GM19239 (cell line): ENCODE data around the gene BRAF.
A peak's percentile ranks its signal among the peaks of the same experiment; 100 is the strongest.
"Not testable (repeated sequence)": the region's sequence is repeated elsewhere in the genome, so short reads cannot be mapped to it uniquely, and the experiment has no call there.

Experiments
- DNase-seq: peaks from one replicate; pipeline ENCODE4 v3.0.0; 2011; ENCODE audit warnings: low spot score; ENCODE audit not compliant: insufficient read length
- FAIRE-seq: peaks from 2 replicates; lab custom pipeline; 2011; peaks lifted over from hg19 to GRCh38; lab: Jason Lieb, UNC

The BRAF gene

DNA sequence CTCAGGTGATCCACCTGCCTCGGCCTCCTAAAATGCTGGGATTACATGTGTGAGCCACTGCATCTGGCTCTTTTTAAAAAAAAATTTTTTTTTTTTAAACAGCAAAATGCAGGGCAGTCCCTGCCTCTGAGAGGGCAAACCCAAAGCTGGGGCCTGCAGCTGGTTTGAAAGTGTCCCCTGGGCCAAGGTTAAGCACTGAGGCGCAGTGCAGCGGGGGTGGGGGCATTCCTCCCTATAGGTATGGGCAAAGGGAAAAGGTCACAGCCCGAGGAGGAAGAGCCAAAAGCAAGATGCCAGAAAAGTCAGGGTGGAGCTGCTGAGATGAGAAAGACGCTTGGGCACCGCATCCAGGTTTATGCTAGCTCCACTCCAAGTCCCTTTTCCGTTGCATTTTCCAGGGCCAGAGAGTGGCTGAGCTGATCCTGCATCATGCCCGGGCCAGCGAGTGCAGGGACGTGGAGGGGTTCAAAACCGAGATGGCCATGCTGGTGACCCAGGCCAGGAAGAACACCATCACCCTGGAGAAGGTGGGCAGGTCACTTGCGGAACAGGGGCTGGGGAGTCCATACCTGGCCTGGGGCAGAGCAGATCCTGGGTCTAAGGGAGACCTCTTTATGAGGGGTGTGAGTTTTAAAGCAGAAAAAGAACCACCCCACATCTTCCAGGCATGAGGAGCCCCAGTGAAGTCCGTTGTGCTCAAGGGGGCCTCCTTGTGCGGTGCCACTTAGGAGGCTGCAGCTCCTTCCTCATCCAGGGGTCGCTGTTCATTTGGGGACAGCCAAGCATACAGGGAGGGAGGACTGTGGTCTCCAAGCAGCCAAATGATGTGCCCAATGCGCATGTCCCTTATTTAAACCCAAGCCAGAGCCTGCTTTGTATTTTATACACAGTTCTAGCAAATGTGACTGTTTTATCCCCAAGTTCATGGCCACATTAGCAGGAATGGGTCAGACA, 235.3 kb downstream of the BRAF start:
- FAIRE-seq = no peak

GRCh38 chr7:140688341-140688740, 236.4 kb downstream of the BRAF start:
- DNase-seq (no peak), FAIRE-seq (no peak)

More for the DNA sequence above, 235.3 kb downstream of the BRAF start:
- DNase-seq = no peak

DNA sequence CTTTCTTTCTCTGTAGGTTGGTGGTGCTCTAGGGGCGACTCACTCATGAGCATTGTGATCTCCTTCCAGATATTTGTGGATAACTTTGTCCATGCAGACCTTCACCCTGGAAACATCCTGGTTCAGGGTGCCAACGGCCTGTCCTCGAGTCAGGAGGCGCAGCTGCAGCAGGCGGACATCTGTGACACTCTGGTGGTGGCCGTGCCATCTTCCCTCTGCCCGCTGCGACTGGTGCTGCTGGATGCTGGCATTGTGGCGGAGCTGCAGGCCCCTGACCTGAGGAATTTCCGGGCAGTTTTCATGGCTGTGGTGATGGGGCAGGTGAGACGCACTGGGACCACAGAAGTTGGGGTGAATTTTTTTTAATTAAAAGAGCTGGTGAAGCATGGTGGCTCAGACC, 237.8 kb downstream of the BRAF start:
- FAIRE-seq (no peak), DNase-seq (no peak)

DNA sequence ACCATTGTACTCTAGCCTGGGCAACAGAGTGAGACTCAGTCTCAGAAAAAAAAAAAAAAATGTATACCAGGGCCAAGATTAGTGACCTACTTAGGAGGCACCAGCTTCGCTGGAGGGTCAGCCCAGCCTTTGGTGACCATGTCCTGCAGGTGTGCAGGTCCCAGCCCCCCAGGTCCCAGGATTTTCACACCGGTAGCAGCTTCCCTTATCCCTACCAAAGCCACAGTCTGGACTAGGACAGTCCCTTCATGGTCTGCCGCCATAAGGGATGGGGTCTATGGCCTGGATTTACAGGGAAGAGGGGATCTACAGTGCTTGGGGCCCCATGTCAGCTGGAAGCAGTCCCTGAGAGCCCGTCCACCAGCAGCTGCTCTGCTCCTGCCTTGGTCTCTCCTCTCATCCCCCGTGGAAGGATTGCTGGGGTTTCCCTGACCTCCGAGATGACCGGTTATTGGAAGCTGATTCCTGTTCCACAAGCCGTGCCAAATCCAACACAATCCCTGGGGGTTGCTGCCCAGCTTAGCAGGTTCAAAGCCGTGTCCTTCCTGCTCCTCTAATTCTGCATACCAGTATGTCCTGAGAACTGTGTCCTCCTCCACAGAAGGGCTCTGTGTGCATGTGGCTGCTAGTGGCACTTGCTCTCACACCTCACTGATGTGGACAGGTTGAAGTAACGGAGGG, 239.2 kb downstream of the BRAF start:
- FAIRE-seq (no peak), DNase-seq (no peak)

- FAIRE-seq (no peak), DNase-seq (no peak)
Measured at GRCh38 chr7:140684066-140684950, 240.4 kb downstream of the BRAF start.

- DNase-seq = no peak
- no peak for FAIRE-seq
Measured at GRCh38 chr7:140683657-140684056, 241.1 kb downstream of the BRAF start.

- DNase-seq (no peak), FAIRE-seq (no peak)
Measured at GRCh38 chr7:140681766-140682165, 243.0 kb downstream of the BRAF start.

- DNase-seq = no peak
- FAIRE-seq = no peak
Measured at GRCh38 chr7:140680886-140681285, 243.8 kb downstream of the BRAF start.

- FAIRE-seq (no peak), DNase-seq (no peak)
Measured at GRCh38 chr7:140679186-140679585, 245.5 kb downstream of the BRAF start.

- no peak for FAIRE-seq
- DNase-seq = no peak
Measured at GRCh38 chr7:140678816-140679130, 246.0 kb downstream of the BRAF start.

DNA sequence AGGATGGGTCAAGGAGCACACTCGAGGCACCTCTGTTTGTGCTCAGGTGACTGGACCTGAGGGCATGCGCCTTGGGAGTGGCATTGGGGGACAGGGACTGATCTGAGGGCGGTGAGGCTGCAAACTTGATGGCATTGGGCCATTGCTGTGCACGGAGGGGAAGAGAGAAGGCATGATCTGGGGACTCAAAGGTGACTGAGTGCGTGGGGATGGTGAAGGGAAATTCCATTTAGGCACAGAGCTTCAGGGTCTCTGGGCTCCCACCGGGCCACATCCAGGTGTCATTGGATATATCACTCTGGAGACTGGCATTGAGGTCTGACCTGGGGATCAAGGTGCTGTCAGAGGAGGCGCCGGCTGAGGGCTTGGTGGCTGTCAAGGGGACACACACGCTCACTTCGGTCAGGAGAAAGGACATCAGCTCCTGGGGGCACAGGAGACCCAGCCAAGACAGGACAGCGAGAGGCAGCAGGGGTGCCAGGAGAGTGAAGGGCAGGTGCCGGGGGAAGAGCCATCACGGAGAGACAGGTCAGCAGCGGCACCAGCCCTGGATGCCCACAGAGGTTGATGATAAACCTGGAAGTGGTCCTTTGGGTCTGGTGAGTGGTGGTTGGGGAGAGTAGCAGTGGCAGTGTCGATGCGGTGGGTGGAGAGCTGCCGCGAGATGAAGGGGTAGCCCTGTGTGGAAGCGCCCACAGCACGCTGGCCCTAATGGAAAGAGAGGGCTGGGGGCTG, 246.5 kb downstream of the BRAF start:
- no peak for FAIRE-seq

GRCh38 chr7:140677496-140677895, 247.2 kb downstream of the BRAF start:
- FAIRE-seq = no peak

More for the DNA sequence above, 246.5 kb downstream of the BRAF start:
- no peak for DNase-seq

GRCh38 chr7:140676956-140677355, 247.8 kb downstream of the BRAF start:
- FAIRE-seq, DNase-seq: not testable (repeated sequence)

More at GRCh38 chr7:140677496-140677895, 247.2 kb downstream of the BRAF start:
- no peak for DNase-seq

DNA sequence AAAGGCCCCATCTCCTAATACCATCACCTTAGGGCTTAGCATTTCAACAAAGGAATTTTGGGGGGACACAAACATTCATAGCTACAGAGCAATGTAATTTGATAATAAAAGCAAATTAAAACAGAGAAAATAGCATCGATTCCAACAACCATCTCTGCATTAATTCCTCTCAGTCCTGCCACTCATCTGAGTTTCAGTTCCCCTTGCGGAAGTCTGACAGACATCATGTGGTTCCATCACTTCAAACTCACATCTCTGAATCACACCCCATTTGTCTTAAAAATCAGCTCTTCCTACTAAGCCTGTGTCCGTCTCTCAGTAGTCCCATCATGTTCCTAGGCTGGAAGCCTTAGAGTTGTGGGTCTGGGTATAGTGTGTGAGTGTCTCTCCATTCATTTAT, 248.4 kb downstream of the BRAF start:
- FAIRE-seq = peak; percentile 91

GRCh38 chr7:140675726-140676125, 249.0 kb downstream of the BRAF start:
- FAIRE-seq (no peak), DNase-seq (no peak)

More for the DNA sequence above, 248.4 kb downstream of the BRAF start:
- peak; percentile 63 for DNase-seq

- FAIRE-seq = no peak
Measured at GRCh38 chr7:140674899-140675701, 249.6 kb downstream of the BRAF start.

GRCh38 chr7:140674356-140674800, 250.4 kb downstream of the BRAF start:
- FAIRE-seq (peak; percentile 89), DNase-seq (peak; percentile 56)

More at GRCh38 chr7:140674899-140675701, 249.6 kb downstream of the BRAF start:
- no peak for DNase-seq

- FAIRE-seq = no peak
- no peak for DNase-seq
Measured at GRCh38 chr7:140673774-140674155, 251.0 kb downstream of the BRAF start.
